Adrenal gland (tissue), 5 donors: ENCODE results near the gene MRPL55.

Source experiments
- POLR2A ChIP-seq, 2 donors: fragments of 450-650 bp; IDR thresholded peaks; one replicate each; pipeline ENCODE4 v1.6.1; 2017; ENCODE audit warnings: antibody characterized with exemption in 2 of 2, mild to moderate bottlenecking in 2 of 2, moderate library complexity in 1 of 2
- TF ChIP-seq, protein P1 (sequence below), 6 experiments: fragments of 450-650 bp in 4 of 6; fragments of 200-600 bp in 2 of 6; sonication (generic) in 1 of 6; IDR thresholded peaks; 1 replicate in 5 of 6; 2 replicates in 1 of 6; pipeline versions ENCODE4 v1.5.1 to v1.8.0; 2016 to 2021; ENCODE audit warnings: antibody characterized with exemption in 6 of 6, mild to moderate bottlenecking in 2 of 6, moderate library complexity in 1 of 6
- donor health status: DM: no; HTN: no; CAD: no.

DNA sequence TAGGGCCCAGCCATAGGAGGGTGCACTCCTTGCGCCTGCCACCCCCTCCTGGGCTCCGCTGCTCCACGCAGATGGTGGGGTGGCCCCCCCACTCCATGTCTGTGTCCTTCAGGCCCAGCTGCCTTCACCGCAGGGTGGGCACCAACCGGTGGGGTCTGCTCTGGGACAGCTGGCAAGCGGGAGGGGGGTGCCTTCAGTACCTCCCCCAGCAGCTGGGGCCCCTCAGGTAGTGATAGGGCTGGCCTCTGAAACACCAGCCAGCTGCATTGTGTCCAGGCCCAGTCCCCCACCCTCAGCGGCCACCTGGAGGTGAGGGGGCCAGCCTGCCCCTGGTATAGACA lies 41.0 kb upstream of the MRPL55 start:
- TF ChIP-seq POLR2A (IDR thresholded peaks at IDR 0.05) = no peak
- TF ChIP-seq, protein P1, sequence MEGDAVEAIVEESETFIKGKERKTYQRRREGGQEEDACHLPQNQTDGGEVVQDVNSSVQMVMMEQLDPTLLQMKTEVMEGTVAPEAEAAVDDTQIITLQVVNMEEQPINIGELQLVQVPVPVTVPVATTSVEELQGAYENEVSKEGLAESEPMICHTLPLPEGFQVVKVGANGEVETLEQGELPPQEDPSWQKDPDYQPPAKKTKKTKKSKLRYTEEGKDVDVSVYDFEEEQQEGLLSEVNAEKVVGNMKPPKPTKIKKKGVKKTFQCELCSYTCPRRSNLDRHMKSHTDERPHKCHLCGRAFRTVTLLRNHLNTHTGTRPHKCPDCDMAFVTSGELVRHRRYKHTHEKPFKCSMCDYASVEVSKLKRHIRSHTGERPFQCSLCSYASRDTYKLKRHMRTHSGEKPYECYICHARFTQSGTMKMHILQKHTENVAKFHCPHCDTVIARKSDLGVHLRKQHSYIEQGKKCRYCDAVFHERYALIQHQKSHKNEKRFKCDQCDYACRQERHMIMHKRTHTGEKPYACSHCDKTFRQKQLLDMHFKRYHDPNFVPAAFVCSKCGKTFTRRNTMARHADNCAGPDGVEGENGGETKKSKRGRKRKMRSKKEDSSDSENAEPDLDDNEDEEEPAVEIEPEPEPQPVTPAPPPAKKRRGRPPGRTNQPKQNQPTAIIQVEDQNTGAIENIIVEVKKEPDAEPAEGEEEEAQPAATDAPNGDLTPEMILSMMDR (IDR thresholded peaks at IDR 0.05) = peak in 1 of 6 experiments; percentile 2
